Cortex of kidney (tissue), 1 donor: ENCODE measurements around the gene BAD.

ENCODE experiments used
- DNase-seq: peaks from one replicate; lab custom pipeline; 2025; lab: John Stamatoyannopoulos, UW

Gene BAD

GRCh38 chr11:64296236-64296635 is 11.8 kb upstream of the BAD start:
- no peak for DNase-seq

GRCh38 chr11:64295760-64296159 is 11.3 kb upstream of the BAD start:
- DNase-seq, result no peak

- DNase-seq, result no peak
Observed at GRCh38 chr11:64294774-64295173, 10.3 kb upstream of the BAD start.

- no peak for DNase-seq
Observed at GRCh38 chr11:64292460-64293254, 8.2 kb upstream of the BAD start.

GRCh38 chr11:64291752-64292459 is 7.4 kb upstream of the BAD start:
- no peak for DNase-seq

GRCh38 chr11:64291262-64291751 is 6.8 kb upstream of the BAD start, which contains the start of gene KCNK4:
TSS of gene KCNK4 (plus strand) at chr11:64291302. CDS start at chr11:64293019, 1,717 bp downstream.
- DNase-seq, result no peak

- no peak for DNase-seq
Observed at GRCh38 chr11:64290352-64291261, 6.1 kb upstream of the BAD start.

- DNase-seq, result no peak
Observed at GRCh38 chr11:64289002-64289564, 4.6 kb upstream of the BAD start.

GRCh38 chr11:64288353-64288750 is 3.9 kb upstream of the BAD start:
- no peak for DNase-seq

- DNase-seq, result no peak
Observed at GRCh38 chr11:64287676-64288352, 3.3 kb upstream of the BAD start.

- DNase-seq, result no peak
Observed at GRCh38 chr11:64286801-64287159, 2.3 kb upstream of the BAD start.

- DNase-seq, result no peak
Observed at GRCh38 chr11:64285885-64286800, 1.7 kb upstream of the BAD start.

GRCh38 chr11:64284962-64285884 is 758 bp upstream of the BAD start, which contains the start of gene GPR137:
TSS of gene GPR137 (plus strand) at chr11:64285848. CDS start at chr11:64286525, 677 bp downstream.
- peak; percentile 75 for DNase-seq

GRCh38 chr11:64283092-64283491 is 1.4 kb downstream of the BAD start:
- DNase-seq, result no peak

GRCh38 chr11:64281957-64282770 is 2.3 kb downstream of the BAD start:
- no peak for DNase-seq

GRCh38 chr11:64278576-64279190 is 5.8 kb downstream of the BAD start:
- DNase-seq, result no peak

GRCh38 chr11:64276653-64277431 is 7.6 kb downstream of the BAD start:
- DNase-seq, result no peak
